ENCODE results near the gene VPS39. TPM values are rescaled to one million over a fixed set of nuclear protein-coding genes. Genes with fewer than 3 reads are reported as not detected.

The VPS39 gene
- total RNA-seq, 1 donor from 2014 or later = 22.6 TPM

DNA sequence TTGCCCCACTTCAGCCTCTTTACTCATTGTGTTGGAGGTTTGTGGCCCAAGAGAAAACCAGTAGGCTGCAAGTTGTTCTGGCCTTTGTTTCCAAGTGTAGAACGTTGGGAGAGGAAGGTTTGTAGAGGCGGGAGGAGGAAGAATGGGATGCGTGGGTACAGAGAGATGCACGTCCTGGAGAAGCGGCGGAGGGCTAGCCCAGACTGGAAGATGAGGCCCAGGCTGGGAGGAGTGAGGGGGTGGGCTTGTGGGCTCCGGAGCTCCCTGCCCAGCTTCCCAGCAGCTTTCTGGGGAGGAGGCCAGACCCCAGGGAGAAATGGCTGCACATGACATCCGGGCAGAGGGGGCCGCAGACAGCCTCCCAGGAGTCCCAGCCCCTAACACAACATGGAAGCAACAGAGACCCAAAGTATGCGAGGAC lies 57.0 kb downstream of the VPS39 start:
- DNase-seq (ENCODE audit: low read depth) (no peak), FAIRE-seq (no peak)
- H3K36me3 ChIP-seq (ENCODE audit: control insufficient read depth, insufficient read depth, low read length) = peaks cover 1% of the 10 kb centered on the region
- no peaks in the 10 kb centered on the region for H3K27me3 ChIP-seq (ENCODE audit: control insufficient read depth, insufficient read depth, low read length)
- TF ChIP-seq, protein P1, sequence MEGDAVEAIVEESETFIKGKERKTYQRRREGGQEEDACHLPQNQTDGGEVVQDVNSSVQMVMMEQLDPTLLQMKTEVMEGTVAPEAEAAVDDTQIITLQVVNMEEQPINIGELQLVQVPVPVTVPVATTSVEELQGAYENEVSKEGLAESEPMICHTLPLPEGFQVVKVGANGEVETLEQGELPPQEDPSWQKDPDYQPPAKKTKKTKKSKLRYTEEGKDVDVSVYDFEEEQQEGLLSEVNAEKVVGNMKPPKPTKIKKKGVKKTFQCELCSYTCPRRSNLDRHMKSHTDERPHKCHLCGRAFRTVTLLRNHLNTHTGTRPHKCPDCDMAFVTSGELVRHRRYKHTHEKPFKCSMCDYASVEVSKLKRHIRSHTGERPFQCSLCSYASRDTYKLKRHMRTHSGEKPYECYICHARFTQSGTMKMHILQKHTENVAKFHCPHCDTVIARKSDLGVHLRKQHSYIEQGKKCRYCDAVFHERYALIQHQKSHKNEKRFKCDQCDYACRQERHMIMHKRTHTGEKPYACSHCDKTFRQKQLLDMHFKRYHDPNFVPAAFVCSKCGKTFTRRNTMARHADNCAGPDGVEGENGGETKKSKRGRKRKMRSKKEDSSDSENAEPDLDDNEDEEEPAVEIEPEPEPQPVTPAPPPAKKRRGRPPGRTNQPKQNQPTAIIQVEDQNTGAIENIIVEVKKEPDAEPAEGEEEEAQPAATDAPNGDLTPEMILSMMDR (IDR thresholded peaks at IDR 0.05; ENCODE audit: insufficient read depth, low read length, severe bottlenecking) = no peak
- H3K4me3 ChIP-seq (ENCODE audit: low read depth, low read length) = no peak overlapping the region

DNA sequence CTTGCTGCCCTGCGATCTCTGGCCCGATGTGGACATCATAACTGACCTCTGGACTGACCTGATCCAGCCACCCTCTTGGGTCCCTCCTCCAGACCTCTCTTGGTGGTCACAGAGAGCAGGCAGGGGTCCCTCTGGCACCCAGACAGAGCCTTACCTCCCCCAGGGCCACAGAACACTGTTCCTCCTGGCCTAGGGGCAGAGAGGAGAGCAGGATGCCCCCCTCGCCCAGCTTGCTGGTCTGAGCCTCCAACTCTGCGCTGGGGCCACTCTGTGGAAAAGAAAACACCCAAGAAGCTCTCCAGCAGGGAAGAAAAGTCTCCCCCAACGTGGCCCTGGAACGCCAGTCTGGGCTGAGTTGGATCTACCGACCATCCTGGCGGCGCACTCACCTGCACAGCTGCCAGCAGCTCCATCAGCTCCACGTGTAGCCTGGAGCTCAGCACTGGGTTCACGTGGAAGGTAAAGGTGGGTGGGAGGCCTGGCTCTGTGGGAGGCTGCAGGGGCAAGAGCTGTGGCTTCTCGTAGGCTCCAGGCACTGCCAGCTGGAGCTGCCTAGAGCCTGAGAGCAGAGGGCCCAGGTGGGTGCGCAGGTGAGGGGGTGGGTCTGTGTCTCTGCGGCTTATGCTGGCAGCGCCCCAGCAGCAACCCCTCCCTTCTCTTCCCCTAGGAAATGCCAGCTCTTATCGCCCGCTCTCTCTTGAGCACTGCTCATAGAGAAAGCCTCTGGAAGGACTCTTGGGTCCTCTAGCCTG lies 57.7 kb downstream of the VPS39 start:
- Histone ChIP-seq H3K4me3 (ENCODE audit: low read depth, low read length) (no peak overlapping the region), H3K36me3 (ENCODE audit: control insufficient read depth, insufficient read depth, low read length) (peaks cover 1% of the 10 kb centered on the region), H3K27me3 (ENCODE audit: control insufficient read depth, insufficient read depth, low read length) (no peaks in the 10 kb centered on the region)
- no peak for DNase-seq (ENCODE audit: low read depth)
- TF ChIP-seq, protein P1 (IDR thresholded peaks at IDR 0.05; ENCODE audit: insufficient read depth, low read length, severe bottlenecking) = no peak
- no peak for FAIRE-seq

DNA sequence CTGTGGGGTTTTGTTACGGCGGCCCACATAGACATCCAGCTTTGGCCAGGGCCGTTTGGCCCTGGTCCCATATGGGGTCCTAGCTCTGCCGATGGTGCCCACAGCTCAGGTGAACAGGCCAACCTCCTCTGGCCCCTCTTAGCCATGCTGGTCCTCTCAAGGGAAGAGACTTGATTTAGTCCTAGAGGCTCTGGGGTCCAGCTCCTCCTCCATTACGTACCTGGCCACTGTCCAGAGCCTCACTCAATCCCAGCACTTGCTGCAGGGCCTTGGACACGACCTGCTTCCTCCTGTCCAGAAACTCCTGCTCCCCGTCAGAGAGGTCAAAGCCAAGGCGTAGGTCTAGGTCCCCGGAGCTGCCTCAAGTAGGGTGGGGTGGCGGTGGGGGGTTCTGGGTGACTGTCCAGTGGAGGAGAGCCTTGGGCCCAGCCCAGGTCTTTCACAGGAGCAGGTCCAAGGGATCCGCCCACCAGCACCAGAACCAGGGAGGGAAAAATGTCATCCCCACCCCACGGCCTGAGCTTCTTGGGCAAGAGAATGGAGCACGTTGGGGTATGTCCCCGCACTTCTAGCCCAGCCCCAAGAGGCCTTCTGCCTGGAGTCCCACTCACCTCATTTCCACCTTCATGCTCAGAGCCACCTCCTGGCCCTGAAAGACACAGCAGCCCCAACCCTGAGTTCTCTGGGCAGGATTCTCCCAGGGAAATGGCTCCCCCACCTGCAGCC lies 58.4 kb downstream of the VPS39 start:
- Histone ChIP-seq H3K4me3 (ENCODE audit: low read depth, low read length) (no peak overlapping the region), H3K36me3 (ENCODE audit: control insufficient read depth, insufficient read depth, low read length) (peaks cover 1% of the 10 kb centered on the region), H3K27me3 (ENCODE audit: control insufficient read depth, insufficient read depth, low read length) (no peaks in the 10 kb centered on the region)
- FAIRE-seq (no peak), DNase-seq (ENCODE audit: low read depth) (no peak)
- TF ChIP-seq, protein P1 (IDR thresholded peaks at IDR 0.05; ENCODE audit: insufficient read depth, low read length, severe bottlenecking) = no peak

DNA sequence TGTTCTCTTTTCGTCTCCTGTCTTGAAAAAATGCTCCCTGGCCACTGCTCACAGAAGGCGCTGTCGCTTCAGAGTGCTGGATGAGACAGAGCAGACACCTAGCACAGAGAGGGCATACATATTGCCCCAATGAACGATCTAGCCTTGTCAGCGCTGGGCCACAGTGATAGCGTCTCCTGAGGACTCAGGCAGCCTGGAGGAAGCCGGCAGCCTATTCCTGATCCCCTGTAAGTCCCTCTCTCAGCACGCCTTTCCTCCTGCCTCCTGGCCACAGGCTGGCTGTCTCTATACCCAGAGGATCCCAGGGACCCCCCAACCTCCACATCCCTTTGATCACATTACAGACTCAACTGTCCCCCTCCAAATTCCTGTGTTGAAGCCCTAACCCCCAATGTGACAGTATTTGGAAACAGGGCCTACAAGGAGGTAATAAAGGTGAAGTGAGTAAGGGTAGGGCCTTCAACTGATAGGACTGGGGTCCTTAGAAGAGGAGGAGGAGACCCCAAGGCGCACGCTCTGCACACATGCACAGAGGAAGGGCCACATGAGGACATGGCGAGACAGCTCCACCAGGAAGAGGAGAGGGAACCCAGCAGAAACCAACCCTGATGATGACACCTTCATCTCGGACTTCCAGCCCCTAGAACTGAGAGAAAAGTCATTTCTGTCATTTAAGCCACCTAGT lies 59.2 kb downstream of the VPS39 start:
- TF ChIP-seq, protein P1 (IDR thresholded peaks at IDR 0.05; ENCODE audit: insufficient read depth, low read length, severe bottlenecking) = no peak
- no peaks in the 10 kb centered on the region for H3K27me3 ChIP-seq (ENCODE audit: control insufficient read depth, insufficient read depth, low read length)
- no peak for FAIRE-seq
- DNase-seq (ENCODE audit: low read depth) = no peak
- peaks cover 1% of the 10 kb centered on the region for H3K36me3 ChIP-seq (ENCODE audit: control insufficient read depth, insufficient read depth, low read length)
- H3K4me3 ChIP-seq (ENCODE audit: low read depth, low read length) = no peak overlapping the region

DNA sequence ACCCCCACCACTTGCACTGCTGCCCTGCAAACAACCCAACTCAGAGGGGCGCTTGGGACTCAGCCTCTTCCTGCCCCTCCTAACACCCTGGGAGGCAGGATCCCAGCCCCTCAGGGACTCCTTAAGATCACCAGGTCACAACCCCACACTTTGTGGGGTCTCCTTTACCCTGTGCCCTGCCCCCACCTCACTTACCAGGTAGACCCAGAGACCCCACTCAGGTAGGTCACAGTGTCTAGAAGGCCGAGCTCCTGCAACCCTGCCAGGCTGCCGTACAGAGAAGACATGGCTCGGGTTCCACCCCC lies 60.7 kb downstream of the VPS39 start:
- DNase-seq (ENCODE audit: low read depth) = no peak

More for the DNA sequence above, 60.7 kb downstream of the VPS39 start:
- TF ChIP-seq, protein P1 (IDR thresholded peaks at IDR 0.05; ENCODE audit: insufficient read depth, low read length, severe bottlenecking) = no peak
- H3K27me3 ChIP-seq (ENCODE audit: control insufficient read depth, insufficient read depth, low read length) = peaks cover 1% of the 10 kb centered on the region
- no peak for FAIRE-seq
- H3K4me3 ChIP-seq (ENCODE audit: low read depth, low read length) = no peak overlapping the region
- H3K36me3 ChIP-seq (ENCODE audit: control insufficient read depth, insufficient read depth, low read length) = no peaks in the 10 kb centered on the region
